HPDE6-E6E7 (cell line): Measurements from ENCODE around the gene NR3C2.
"Not testable (repeated sequence)": the region's sequence is repeated elsewhere in the genome, so short reads cannot be mapped to it uniquely, and the experiment has no call there.

Experiments
- DNase-seq: peaks from one replicate; pipeline ENCODE4 v3.0.0; 2011; ENCODE audit warnings: missing footprints; ENCODE audit errors: extremely low spot score

Gene NR3C2

DNA sequence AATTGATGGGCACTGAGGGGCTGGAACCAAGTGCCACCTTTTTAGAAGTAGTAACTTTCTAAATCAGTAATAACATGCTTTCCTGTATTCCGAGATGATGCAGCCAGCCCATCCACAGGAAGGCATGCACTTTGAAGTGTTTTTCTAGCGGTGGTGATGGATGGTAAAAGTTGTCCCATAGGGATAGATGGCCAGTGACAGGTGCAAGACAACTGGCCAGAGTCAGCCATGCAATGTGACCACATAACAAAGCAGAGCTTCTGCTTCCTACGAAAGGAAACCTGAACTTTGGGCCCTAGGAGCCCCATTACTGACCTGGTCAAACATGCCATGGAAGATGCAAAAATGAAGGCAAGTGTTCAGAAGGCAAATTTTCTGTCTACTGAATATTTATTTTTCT, 72.3 kb downstream of the NR3C2 start:
- DNase-seq: no peak

DNA sequence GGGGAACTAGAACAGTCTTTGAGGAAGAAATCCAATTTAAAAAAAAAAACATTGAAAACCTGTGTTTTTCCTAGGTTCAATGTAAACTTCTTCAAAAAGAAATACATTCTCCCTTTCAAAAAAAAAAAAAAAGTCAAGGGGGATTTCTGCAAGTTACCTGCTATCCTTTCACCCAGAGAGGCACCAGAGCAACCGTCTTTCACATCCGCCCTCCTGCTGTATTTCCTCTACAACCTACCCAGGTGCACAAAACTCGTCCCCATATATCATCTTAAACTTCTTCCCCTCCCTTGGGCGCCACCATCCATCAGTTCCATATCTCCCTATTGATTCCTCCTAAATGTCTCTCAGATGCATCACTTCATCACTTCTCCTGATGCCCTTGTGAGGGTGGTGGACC, 74.5 kb downstream of the NR3C2 start:
- DNase-seq: no peak

DNA sequence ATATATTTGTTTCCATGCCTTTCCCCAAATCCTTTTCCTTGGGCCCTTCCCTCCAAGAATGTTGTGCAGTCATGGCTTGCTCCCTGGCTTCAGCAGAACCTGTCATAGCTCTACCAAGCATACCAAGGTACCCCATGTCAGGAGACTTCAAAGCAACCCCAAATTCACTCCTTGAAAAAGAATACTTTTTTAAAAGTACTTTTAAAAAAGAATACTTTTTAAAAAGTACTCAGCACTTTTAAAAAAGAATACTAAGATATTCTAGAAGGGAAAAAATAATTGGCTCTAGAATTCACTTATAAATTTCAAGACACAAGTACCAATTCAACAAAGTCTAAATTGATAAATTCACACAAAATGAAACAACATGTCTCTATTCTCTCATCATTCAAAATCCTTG, 76.0 kb downstream of the NR3C2 start:
- DNase-seq: no peak

DNA sequence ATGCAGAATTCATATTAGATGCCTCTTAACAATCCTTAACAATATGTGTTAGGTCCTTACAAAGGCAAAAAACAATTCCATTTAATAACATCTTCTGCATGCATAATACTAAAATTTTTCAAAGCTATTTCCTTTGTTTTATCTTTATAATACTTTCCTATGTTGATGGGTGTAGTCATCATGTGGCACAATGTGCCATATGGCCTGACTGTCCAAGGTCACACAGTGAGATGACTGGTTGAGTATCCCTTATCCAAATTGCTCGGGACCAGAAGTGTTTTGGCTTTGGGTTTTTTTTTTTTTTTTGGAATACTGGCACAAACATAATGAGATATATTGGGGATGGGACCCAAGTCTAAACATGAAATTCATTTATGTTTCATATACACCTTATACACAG, 77.7 kb downstream of the NR3C2 start:
- DNase-seq: no peak

DNA sequence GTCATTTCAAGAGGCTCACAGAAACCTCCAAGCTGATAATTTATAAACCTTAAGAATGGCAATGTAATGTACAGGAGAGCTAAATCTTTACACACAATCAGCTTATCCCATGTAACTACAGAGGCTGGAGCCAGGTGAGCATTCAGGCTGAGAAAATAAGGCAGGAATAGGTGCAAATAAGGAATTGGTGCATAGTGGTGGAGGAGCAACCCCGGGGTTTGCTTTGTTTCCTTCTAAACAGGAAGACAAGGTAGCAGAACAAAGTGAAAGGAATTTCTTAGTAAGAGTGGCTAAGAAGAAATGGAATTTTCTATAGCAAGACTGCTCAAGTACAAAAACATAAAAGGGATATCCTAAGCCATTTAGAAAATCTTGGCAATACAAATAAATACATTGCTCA, 82.4 kb downstream of the NR3C2 start:
- no peak for DNase-seq

DNA sequence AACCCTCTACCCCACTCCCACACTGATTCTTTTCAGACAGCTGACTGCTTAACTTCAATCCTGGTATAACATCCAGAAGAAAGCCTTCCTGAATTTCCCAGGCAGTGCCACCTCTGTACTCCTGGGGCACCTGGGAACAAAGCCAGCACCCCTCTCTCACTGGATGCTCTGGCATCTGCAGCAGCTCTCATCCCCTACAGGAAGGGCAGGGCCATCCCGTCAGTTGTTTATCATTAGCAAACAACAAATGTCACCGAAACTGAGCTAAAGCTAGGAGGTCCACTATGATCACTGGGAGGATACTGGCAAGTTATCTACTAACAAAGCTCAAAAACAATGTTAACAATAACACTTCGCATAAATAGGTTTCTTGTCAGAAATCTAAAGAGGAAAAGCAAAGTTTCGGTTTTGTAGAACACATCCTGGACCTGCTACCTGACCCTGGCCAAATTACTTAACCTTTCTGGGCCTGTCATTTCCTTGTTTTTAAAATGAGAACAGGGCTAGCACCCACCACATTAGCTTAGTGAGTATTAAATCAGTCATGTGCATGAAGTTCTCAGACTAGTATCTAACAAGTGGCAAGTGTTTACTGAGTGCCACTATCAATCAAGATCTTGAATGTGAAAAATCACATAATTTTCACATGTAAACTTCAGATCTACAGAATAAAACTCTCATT, 86.6 kb downstream of the NR3C2 start:
- DNase-seq: no peak

DNA sequence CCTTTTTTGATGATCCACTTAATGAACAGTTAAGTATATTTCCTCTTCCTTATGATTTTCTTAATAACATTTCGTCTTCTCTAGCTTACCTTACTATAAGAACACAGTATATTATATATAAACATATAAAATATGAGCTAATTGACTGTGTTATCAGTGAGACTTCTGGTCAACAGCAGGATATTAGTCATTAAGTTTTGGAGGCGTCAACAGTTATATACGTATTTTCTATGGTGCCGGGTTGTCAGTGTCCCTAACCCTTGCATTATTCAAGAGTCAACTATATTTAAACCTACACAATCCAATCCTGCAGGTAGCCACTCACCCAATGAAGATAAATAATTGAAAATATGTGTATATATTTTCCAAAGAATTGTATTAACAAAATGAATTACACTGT, 88.0 kb downstream of the NR3C2 start:
- no peak for DNase-seq

DNA sequence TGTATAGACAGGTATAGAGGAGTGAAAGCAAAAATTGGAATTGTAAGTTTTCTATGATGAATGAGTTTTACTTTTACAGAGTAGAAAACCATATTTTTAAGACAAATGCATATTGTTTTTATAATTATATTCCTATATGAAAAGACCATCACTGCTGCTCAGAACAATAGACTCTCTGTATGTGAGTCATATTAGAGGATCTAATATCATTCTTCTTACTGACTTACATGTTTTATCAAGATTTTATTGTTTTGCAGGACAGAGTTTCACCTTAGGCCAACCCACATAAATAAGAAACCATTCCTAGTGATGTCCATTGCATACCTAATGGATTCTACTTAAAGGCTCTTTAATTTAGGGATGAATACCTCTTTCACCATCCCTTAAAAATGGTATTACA, 88.6 kb downstream of the NR3C2 start:
- no peak for DNase-seq

DNA sequence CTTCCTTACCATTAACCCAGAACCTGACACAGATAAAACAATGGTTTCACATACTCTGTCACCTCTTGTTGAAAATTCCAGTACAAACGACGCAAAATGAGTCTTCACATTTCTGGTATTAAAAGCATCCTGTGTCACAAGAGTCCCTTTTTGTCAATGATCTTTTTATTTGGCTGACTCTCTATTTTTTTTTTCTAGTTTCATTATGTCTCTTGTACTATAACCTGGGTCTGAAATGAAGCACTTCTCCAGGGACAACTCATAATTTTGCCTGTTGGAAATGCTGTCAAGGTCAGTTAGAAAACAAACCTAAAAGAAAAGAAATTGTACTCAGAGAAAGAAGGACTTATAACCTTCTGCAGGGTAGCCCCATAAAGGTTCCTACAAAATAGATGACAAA, 93.1 kb downstream of the NR3C2 start:
- no peak for DNase-seq

DNA sequence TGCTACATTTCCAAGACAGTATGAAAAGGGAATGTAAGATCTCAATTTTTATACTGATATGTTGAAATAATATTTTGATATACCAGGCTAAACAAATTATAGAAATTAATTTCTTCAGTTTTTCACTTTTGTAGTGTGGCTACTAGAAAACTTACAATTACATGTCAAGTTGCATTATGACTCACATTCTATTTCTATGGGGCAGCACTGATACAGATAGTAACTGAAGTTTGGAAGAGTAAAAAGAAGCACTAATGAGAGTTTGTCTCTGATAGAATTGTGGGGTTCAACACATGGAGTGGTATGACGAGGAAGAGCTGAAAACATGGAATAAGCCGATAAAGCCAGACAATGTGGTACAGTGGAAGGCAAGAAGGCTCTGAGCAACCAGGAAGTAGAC, 95.6 kb downstream of the NR3C2 start:
- DNase-seq: no peak

DNA sequence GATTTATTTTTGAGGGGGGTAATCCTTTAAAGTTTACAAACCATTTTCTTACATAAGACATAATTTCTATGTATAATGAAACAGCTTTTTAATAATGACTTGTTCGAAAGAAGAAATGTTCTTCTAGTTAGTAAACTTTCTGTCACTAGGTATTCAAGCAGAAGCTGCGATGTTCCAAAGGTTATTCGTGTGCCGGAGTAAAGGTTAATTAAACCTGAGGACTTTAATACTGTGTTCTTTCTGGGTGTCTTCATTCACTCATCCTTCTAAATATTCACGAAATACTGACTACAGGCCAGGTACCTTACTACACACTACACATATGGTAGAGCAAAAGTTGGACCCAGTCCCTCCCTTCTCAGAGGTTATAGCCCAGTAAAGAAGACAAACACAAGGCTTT, 96.7 kb downstream of the NR3C2 start:
- DNase-seq: no peak

DNA sequence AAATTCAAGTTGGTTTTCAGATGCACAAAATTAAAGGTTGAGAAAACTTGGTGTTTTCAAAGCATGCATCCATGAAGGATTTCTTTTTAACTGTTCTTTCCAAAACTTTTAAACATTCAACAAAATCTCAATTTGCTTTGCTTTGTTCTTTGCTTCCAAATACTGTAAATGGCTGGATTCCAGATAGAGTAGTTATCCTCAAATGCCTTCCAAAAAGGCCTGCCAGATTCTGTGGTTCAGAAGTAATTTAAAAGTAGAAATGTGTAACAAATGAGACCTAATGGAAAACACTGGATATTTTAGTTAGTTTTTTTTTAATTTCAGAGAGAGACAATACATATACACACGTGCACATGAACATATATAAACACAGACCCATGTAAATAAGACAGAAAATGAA, 97.3 kb downstream of the NR3C2 start:
- DNase-seq: no peak

DNA sequence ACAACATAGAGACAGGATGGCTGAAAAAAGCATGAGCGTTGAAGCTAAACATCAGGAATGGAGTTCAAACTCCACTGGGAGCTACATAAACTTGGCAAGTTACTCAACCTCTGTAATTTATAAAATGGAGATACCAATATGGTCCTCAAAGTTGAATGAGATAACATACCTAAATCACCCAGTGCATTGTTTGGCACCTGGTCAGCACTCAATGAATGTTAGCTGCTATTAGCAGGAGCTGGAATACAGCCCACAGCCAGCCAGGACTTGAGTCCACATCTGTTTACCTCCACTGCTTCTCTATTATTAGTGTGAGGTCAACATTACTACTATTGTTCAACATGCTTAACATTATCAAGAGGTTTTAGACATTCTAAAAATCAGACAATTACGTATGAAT, 97.9 kb downstream of the NR3C2 start:
- no peak for DNase-seq

DNA sequence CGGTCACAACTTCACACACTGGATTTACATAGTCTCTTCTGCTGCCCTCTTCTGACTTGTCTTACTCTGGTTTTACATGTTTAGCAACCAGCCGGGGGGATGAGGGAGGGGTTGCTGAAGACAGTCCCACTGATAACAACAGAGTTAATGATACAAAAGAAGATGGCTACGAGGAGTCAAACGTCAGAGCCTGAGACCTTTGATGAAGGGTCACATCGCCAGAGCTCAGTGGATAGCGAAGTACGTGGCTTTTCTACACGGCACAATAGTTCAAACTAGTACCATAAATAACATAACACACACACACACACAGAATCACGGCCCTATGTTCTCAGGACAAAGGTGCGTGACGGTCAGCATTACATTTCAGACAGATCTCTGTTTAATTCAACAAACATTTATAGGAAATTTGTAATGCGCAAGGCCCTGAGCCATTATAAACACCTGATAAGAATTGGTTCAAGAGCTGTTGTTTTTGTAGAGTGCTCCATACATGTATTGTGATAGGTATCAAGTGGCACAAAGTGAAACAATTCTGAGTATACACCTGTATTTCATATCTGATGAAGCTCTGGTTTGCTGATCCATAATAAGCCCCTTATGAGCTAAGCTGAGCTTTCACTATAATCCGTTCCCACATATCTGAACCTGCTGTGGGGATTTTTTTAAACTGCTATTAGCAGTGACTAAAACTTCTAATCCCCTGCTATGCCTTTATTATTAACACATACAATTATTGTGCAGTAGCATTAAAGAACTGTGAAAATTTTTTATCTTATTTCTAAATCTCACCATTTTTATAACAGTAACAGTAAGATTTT, 100.0 kb downstream of the NR3C2 start:
- DNase-seq: no peak

DNA sequence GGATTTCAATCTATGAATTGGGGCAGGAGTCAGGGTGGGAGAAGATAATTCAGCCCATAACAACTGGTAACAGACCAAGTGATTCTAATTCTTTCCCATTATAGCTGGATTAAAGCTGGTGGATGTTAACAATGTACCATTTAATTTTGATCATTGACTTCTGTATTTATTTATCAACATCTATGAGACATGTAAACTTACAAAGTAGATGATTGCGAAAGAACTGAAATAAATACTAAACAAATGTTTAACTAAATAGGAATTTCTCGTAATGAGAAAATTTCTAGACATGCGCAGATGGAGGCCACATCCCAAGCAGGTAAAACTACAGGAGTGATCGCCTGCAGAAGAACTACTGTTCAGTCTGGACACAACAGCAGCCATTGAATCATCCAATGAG, 107.1 kb downstream of the NR3C2 start:
- DNase-seq: no peak

DNA sequence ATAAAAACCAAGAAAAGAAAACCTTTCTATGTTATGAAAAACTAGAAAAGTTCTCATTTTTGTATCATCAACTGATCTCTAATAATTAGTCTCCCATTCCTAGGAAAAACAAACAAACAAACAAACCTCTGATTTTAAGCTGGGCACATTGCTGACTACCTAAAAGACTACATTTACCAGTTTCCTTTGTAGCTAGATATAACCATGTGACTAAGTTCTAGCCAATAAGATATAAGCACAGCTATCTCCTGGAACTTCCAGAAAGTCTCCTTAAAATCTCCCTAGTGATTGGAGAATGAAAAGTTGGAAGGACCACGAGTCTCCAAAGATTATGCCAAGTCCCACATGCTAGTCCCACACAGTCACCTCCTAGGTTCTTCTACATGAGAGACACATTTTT, 108.9 kb downstream of the NR3C2 start:
- no peak for DNase-seq

DNA sequence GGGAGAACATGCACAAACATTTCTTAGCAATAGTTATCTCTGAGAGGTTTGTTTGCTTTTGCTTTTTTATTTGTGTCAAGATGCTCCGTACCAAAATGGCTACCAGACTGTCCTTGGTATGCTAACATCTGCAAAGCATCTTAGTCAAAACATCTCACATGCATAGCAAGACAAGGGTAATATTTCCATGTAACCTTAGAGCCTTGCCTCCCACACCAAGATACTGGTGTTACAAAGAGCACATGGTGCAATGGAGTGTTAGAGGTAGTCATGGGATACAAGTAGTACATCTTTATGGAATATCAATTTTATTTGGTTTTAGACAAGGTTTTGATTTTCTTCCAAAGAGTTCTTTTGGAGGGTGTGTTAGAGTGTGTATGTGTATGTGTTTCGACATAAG, 109.7 kb downstream of the NR3C2 start:
- no peak for DNase-seq

DNA sequence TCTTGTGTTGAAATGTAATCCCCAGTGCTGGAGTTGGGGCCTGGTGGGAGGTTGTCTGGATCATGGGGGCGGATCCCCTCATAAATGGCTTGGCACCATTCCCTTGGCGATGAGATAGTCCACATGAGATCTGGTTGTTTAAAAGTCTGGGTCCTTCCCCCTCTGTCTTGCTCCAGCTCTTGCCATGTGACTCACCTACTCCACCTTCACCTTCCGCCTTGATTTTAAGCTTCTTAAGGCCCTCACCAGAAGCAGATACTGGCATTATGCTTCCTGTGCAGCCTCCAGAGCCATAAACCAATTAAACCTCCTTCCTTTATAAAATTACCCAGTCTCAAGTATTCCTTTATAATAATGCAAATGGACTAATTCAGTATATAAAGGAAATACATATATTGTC, 111.5 kb downstream of the NR3C2 start:
- no peak for DNase-seq

DNA sequence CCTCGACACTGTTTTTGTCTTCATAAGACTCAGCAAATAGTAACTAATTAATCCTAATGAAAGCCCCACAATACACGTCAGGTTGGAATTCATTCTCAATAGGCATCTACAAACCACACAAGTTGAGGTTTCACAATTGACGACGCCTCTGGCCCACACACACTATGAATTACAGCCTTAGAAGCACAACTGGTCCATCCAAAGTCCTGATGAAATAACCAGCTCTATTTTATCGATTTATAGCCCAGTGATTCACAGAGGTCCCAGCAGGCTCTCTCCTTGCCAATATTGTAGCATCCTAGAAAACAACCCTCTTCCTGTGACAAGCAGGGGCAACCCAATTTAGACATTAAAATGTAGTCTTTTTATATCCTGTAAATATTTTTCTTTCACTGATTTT, 112.1 kb downstream of the NR3C2 start:
- DNase-seq: no peak

DNA sequence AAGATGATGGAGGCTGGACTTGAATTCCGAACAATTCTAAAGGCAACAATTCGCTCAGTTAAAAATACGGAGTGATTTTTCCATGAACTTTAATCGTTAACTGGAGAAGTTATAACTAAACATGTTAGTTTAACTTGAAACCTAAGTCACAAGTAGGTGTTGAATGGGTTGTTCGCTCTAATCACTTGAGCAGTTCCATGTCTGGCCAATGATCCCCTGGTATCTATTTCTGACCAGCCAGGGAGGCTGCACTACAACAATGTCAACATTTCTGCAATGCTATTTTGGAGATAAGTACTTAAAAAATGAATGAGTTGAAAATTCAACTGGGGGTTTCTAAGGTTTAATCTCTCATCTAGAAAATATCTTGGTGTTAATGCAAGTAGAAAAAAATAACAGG, 112.5 kb downstream of the NR3C2 start:
- DNase-seq: no peak

DNA sequence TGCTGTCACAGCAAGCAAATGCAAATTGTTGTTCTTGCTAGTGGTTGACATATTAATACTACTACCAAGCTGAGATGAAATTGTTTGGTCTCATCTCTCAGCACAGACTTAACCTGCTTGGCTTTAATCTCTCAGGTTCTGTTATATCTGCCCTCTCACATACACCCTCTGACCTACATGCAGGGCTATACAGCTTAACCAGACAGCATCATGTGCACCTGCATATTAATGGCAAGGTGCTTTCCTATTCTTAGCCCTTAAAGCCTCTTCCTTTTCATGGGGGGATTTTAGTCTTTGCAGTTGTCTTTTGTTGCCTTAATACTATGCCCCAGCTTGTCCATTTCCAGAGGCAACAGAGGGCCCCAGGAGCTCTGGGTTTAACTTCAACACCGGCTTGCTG, 114.5 kb downstream of the NR3C2 start:
- no peak for DNase-seq

DNA sequence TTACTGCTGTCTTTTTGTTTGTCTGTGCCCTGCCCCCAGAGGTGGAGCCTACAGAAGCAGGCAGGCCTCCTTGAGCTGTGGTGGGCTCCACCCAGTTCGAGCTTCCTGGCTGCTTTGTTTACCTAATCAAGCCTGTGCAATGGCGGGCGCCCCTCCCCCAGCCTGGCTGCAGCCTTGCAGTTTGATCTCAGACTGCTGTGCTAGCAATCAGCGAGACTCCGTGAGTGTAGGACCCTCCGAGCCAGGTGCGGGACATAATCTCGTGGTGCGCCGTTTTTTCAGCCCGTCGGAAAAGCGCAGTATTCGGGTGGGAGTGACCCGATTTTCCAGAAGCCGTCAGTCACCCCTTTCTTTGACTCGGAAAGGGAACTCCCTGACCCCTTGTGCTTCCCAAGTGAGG, 118.9 kb downstream of the NR3C2 start:
- DNase-seq: not testable (repeated sequence)

DNA sequence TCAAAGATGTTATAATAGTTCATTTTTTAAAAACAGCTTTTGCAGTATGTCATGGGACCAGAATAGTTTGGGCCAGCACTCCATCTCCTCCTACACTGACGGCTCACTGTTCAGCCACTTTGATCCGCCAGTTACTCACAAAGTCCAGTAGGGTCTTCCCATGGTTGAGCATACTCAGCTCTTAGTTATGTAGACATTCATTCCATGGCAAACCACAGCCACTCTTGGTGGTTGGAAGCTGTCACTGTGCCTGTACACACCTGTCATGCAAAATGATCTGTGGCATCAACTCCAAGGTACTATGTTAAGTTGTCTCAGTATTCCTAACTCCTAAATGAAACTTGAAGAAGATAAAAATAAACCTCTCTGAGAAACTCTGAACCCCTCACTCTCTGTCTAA, 127.2 kb downstream of the NR3C2 start:
- no peak for DNase-seq
